Ramos (cell line): ENCODE results near the gene LRRC25.
"Not testable (repeated sequence)": the region's sequence is repeated elsewhere in the genome, so short reads cannot be mapped to it uniquely, and the experiment has no call there.

ENCODE experiments used
- in situ Hi-C: fragments of 300-500 bp; cut with MboI; formaldehyde crosslinking; loops from one replicate; pipeline ENCODE4 v1.14.3; 2022; ENCODE audit warnings: low sequenced_read_pairs; ENCODE audit not compliant: unreplicated experiment

The LRRC25 gene

GRCh38 chr19:18412610-18413239 is 15.3 kb upstream of the LRRC25 start:
- in situ Hi-C loops, result loop anchor here (5.0 kb wide), 2 partner anchors 70 to 135 kb away; partner anchors contain the start of gene PGPEP1

- in situ Hi-C loops, result loop anchor here (5.0 kb wide), 1 partner anchor 206 kb away; the partner anchor contains the start of gene RAB3A
These were observed 10.6 kb upstream of the LRRC25 start for GRCh38 chr19:18408053-18408476.

- in situ Hi-C loops, result loop anchor here (5.0 kb wide), 1 partner anchor 204 kb away; the partner anchor contains the start of gene RAB3A
These were observed 9.3 kb upstream of the LRRC25 start for GRCh38 chr19:18406749-18407148.

- in situ Hi-C loops, result loop anchor here (5.0 kb wide), 1 partner anchor 203 kb away; the partner anchor contains the start of gene RAB3A
These were observed 8.3 kb upstream of the LRRC25 start for GRCh38 chr19:18405754-18406153.

- in situ Hi-C loops, result not testable (repeated sequence)
These were observed 5.2 kb upstream of the LRRC25 start for GRCh38 chr19:18402455-18403248.

- in situ Hi-C loops, result no loop called here
These were observed 4.2 kb upstream of the LRRC25 start for GRCh38 chr19:18401580-18402112.

GRCh38 chr19:18399008-18399407 is 1.6 kb upstream of the LRRC25 start:
- in situ Hi-C loops, result no loop called here

- in situ Hi-C loops, result no loop called here
These were observed 766 bp downstream of the LRRC25 start for GRCh38 chr19:18396471-18397241.

- in situ Hi-C loops, result no loop called here
These were observed 3.6 kb downstream of the LRRC25 start for GRCh38 chr19:18393836-18394235.

- in situ Hi-C loops, result no loop called here
These were observed 4.5 kb downstream of the LRRC25 start for GRCh38 chr19:18392926-18393325.

GRCh38 chr19:18392417-18392816 is 5.0 kb downstream of the LRRC25 start:
- in situ Hi-C loops, result no loop called here

- in situ Hi-C loops, result no loop called here
These were observed 5.8 kb downstream of the LRRC25 start for GRCh38 chr19:18391509-18392075.

- in situ Hi-C loops, result no loop called here
These were observed 7.1 kb downstream of the LRRC25 start for GRCh38 chr19:18390065-18390907.

GRCh38 chr19:18389726-18390064 is 7.7 kb downstream of the LRRC25 start:
- in situ Hi-C loops, result no loop called here

GRCh38 chr19:18388960-18389725 is 8.3 kb downstream of the LRRC25 start:
- in situ Hi-C loops, result no loop called here

- in situ Hi-C loops, result no loop called here
These were observed 9.1 kb downstream of the LRRC25 start for GRCh38 chr19:18388100-18388959.

GRCh38 chr19:18386543-18387271 is 10.7 kb downstream of the LRRC25 start:
- in situ Hi-C loops, result no loop called here
